ENCODE data around the gene LDLRAD3. TPM values are rescaled to one million over a fixed set of nuclear protein-coding genes. Genes with fewer than 3 reads are reported as not detected.

The LDLRAD3 gene
- total RNA-seq, 2 donors from 2014 or later, result 0.19 to 0.45 TPM

GRCh38 chr11:35955636-35956035 is 11.8 kb downstream of the LDLRAD3 start:
- H3K36me3 Mint-ChIP-seq (ENCODE audit: low read depth), result no peaks in the 10 kb centered on the region
- no peaks in the 10 kb centered on the region for H3K9me3 Mint-ChIP-seq
- no peak for ATAC-seq (replicated peaks)
- no peaks in the 10 kb centered on the region for H3K4me1 Mint-ChIP-seq
- no peak overlapping the region for H3K4me3 Mint-ChIP-seq
- H3K27me3 Mint-ChIP-seq, result peaks cover 9% of the 10 kb centered on the region
- no peak overlapping the region for H3K27ac Mint-ChIP-seq

GRCh38 chr11:35962369-35963138 is 18.7 kb downstream of the LDLRAD3 start:
- Mint-ChIP-seq H3K4me1 (no peaks in the 10 kb centered on the region), H3K4me3 (no peak overlapping the region), H3K27me3 (peaks cover 4% of the 10 kb centered on the region), H3K36me3 (ENCODE audit: low read depth) (no peaks in the 10 kb centered on the region), H3K27ac (no peak overlapping the region), H3K9me3 (no peaks in the 10 kb centered on the region)
- no peak for ATAC-seq (replicated peaks)

- Mint-ChIP-seq H3K27ac (no peak overlapping the region), H3K9me3 (no peaks in the 10 kb centered on the region), H3K27me3 (peaks cover 4% of the 10 kb centered on the region), H3K36me3 (ENCODE audit: low read depth) (no peaks in the 10 kb centered on the region), H3K4me1 (no peaks in the 10 kb centered on the region), H3K4me3 (no peak overlapping the region)
- no peak for ATAC-seq (replicated peaks)
Observed at GRCh38 chr11:35963911-35964310, 20.0 kb downstream of the LDLRAD3 start.

- Mint-ChIP-seq H3K36me3 (ENCODE audit: low read depth) (no peaks in the 10 kb centered on the region), H3K9me3 (no peaks in the 10 kb centered on the region), H3K4me1 (no peaks in the 10 kb centered on the region), H3K27me3 (peaks cover 4% of the 10 kb centered on the region), H3K4me3 (no peak overlapping the region), H3K27ac (no peak overlapping the region)
- ATAC-seq (replicated peaks), result no peak
Observed at GRCh38 chr11:35964841-35965240, 21.0 kb downstream of the LDLRAD3 start.

- Mint-ChIP-seq H3K9me3 (no peaks in the 10 kb centered on the region), H3K27ac (no peak overlapping the region), H3K4me1 (peaks cover 4% of the 10 kb centered on the region), H3K36me3 (ENCODE audit: low read depth) (no peaks in the 10 kb centered on the region), H3K27me3 (peaks cover 4% of the 10 kb centered on the region), H3K4me3 (no peak overlapping the region)
- ATAC-seq (replicated peaks), result no peak
Observed at GRCh38 chr11:35967042-35967441, 23.2 kb downstream of the LDLRAD3 start.

- Mint-ChIP-seq H3K9me3 (no peaks in the 10 kb centered on the region), H3K27me3 (peaks cover 4% of the 10 kb centered on the region), H3K27ac (no peak overlapping the region), H3K4me3 (no peak overlapping the region), H3K36me3 (ENCODE audit: low read depth) (no peaks in the 10 kb centered on the region), H3K4me1 (peaks cover 4% of the 10 kb centered on the region)
- ATAC-seq (replicated peaks), result no peak
Observed at GRCh38 chr11:35968386-35969088, 24.7 kb downstream of the LDLRAD3 start.

GRCh38 chr11:35969089-35970042 is 25.5 kb downstream of the LDLRAD3 start:
- H3K9me3 Mint-ChIP-seq, result no peaks in the 10 kb centered on the region
- no peaks in the 10 kb centered on the region for H3K27me3 Mint-ChIP-seq
- H3K27ac Mint-ChIP-seq, result no peak overlapping the region
- peaks cover 4% of the 10 kb centered on the region for H3K4me1 Mint-ChIP-seq
- ATAC-seq (replicated peaks), result no peak
- H3K36me3 Mint-ChIP-seq (ENCODE audit: low read depth), result no peaks in the 10 kb centered on the region
- H3K4me3 Mint-ChIP-seq, result no peak overlapping the region

GRCh38 chr11:35970445-35970844 is 26.6 kb downstream of the LDLRAD3 start:
- Mint-ChIP-seq H3K4me1 (peaks cover 4% of the 10 kb centered on the region), H3K27me3 (peaks cover under 1% of the 10 kb centered on the region), H3K27ac (no peak overlapping the region), H3K9me3 (no peaks in the 10 kb centered on the region), H3K4me3 (no peak overlapping the region), H3K36me3 (ENCODE audit: low read depth) (no peaks in the 10 kb centered on the region)
- ATAC-seq (replicated peaks), result no peak

GRCh38 chr11:35971841-35972422 is 28.1 kb downstream of the LDLRAD3 start:
- Mint-ChIP-seq H3K27ac (no peak overlapping the region), H3K4me3 (no peak overlapping the region), H3K36me3 (ENCODE audit: low read depth) (no peaks in the 10 kb centered on the region), H3K27me3 (peaks cover 4% of the 10 kb centered on the region), H3K9me3 (no peaks in the 10 kb centered on the region), H3K4me1 (peaks cover 4% of the 10 kb centered on the region)
- peak; percentile 49 for ATAC-seq (replicated peaks)

- Mint-ChIP-seq H3K4me3 (no peak overlapping the region), H3K9me3 (no peaks in the 10 kb centered on the region), H3K27ac (no peak overlapping the region), H3K36me3 (ENCODE audit: low read depth) (no peaks in the 10 kb centered on the region), H3K27me3 (peaks cover 4% of the 10 kb centered on the region), H3K4me1 (peaks cover 4% of the 10 kb centered on the region)
- ATAC-seq (replicated peaks), result no peak
Observed at GRCh38 chr11:35974882-35975589, 31.2 kb downstream of the LDLRAD3 start.

- Mint-ChIP-seq H3K9me3 (no peaks in the 10 kb centered on the region), H3K27me3 (peaks cover 4% of the 10 kb centered on the region), H3K36me3 (ENCODE audit: low read depth) (no peaks in the 10 kb centered on the region), H3K4me3 (no peak overlapping the region), H3K27ac (no peak overlapping the region), H3K4me1 (peaks cover 4% of the 10 kb centered on the region)
- ATAC-seq (replicated peaks), result no peak
Observed at GRCh38 chr11:35976434-35976833, 32.6 kb downstream of the LDLRAD3 start.

- H3K4me1 Mint-ChIP-seq, result no peaks in the 10 kb centered on the region
- no peak for ATAC-seq (replicated peaks)
- H3K9me3 Mint-ChIP-seq, result no peaks in the 10 kb centered on the region
- peaks cover 6% of the 10 kb centered on the region for H3K27me3 Mint-ChIP-seq
- no peaks in the 10 kb centered on the region for H3K36me3 Mint-ChIP-seq (ENCODE audit: low read depth)
- H3K4me3 Mint-ChIP-seq, result no peak overlapping the region
- H3K27ac Mint-ChIP-seq, result no peak overlapping the region
Observed at GRCh38 chr11:35978183-35978582, 34.3 kb downstream of the LDLRAD3 start.

- no peaks in the 10 kb centered on the region for H3K4me1 Mint-ChIP-seq
- peaks cover 6% of the 10 kb centered on the region for H3K27me3 Mint-ChIP-seq
- H3K9me3 Mint-ChIP-seq, result no peaks in the 10 kb centered on the region
- H3K4me3 Mint-ChIP-seq, result no peak overlapping the region
- no peak overlapping the region for H3K27ac Mint-ChIP-seq
- ATAC-seq (replicated peaks), result no peak
- H3K36me3 Mint-ChIP-seq (ENCODE audit: low read depth), result no peaks in the 10 kb centered on the region
Observed at GRCh38 chr11:35978891-35979290, 35.0 kb downstream of the LDLRAD3 start.

All from activated T-helper 17 cell treated with anti-CD3 and anti-CD28 coated beads, Interleukin-2, amount 50 U/mL, for 72 hours (primary cell).